Gastrocnemius medialis (tissue), 4 donors: Measurements from ENCODE around the gene SATB2. TPM values are rescaled to one million over a fixed set of nuclear protein-coding genes. Genes with fewer than 3 reads are reported as not detected.

Experiments
- ATAC-seq, 2 donors: fragments of 150-250 bp; one replicate each; pipeline ENCODE4 v1.9.1; 2016
- DNase-seq, 2 donors: peaks; one replicate each; pipeline ENCODE4 v3.0.0-alpha.2; 2019
- H3K27ac ChIP-seq, 4 donors: fragments of 200-600 bp; sonication (generic); 1 replicate in 1 of 4; 2 replicates in 3 of 4; pipeline ENCODE4 v1.5.1; 2016 to 2018; ENCODE audit warnings: mild to moderate bottlenecking in 2 of 4, moderate library complexity in 1 of 4
- H3K27me3 ChIP-seq, 3 donors: fragments of 200-600 bp; sonication (generic) in 2 of 3; 1 replicate in 1 of 3; 2 replicates in 2 of 3; pipeline versions ENCODE4 v1.5.1 to v1.6.0; 2016 to 2019; ENCODE audit warnings: mild to moderate bottlenecking in 1 of 3, moderate library complexity in 1 of 3
- H3K36me3 ChIP-seq, 2 donors: fragments of 200-600 bp; sonication (generic) in 1 of 2; one replicate each; pipeline ENCODE4 v1.5.1; 2017 to 2018
- H3K4me1 ChIP-seq, 2 donors: fragments of 200-600 bp; sonication (generic) in 1 of 2; one replicate each; pipeline ENCODE4 v1.5.1; 2016 to 2017; ENCODE audit warnings: mild to moderate bottlenecking in 2 of 2
- H3K4me3 ChIP-seq, 4 donors: fragments of 200-600 bp; sonication (generic) in 3 of 4; 1 replicate in 1 of 4; 2 replicates in 3 of 4; pipeline ENCODE4 v1.5.1; 2016 to 2019; ENCODE audit warnings: mild to moderate bottlenecking in 2 of 4
- H3K9me3 ChIP-seq, 3 donors: fragments of 200-600 bp; sonication (generic) in 2 of 3; 1 replicate in 1 of 3; 2 replicates in 2 of 3; pipeline ENCODE4 v1.5.1; 2016 to 2019
- POLR2A ChIP-seq, 2 donors: fragments of 450-650 bp; IDR thresholded peaks; one replicate each; pipeline ENCODE4 v1.6.1; 2017; ENCODE audit warnings: antibody characterized with exemption in 2 of 2, mild to moderate bottlenecking in 2 of 2, moderate library complexity in 2 of 2
- in situ Hi-C, 4 donors: fragments of 200-750 bp; cut with MboI; loops; one replicate each; pipeline versions ENCODE4 v1.15.0 to v1.8.0; 2017; ENCODE audit warnings: low sequenced_read_pairs in 4 of 4
- intact Hi-C: fragments of 100-400 bp; cut with DNase I; formaldehyde crosslinking; loops from one replicate; pipeline ENCODE4 v1.15.1; 2023; ENCODE audit warnings: low total_unique reads
- total RNA-seq, 4 donors: library from RNA; depleted of rRNA; stranded (reverse); fragments of >200 nt; gene quantifications; one replicate each; pipeline versions ENCODE4 v1.1.0 to v1.2.3, GENCODE V29; 2016
- TF ChIP-seq, protein P1 (sequence below), 5 experiments: fragments of 450-650 bp in 3 of 5; fragments of 200-600 bp in 2 of 5; sonication (generic) in 2 of 5; IDR thresholded peaks in 4 of 5; conservative IDR thresholded peaks in 1 of 5; 1 replicate in 4 of 5; 2 replicates in 1 of 5; pipeline ENCODE4 v1.5.1; 2016 to 2019; ENCODE audit warnings: antibody characterized with exemption in 5 of 5, mild to moderate bottlenecking in 3 of 5, moderate library complexity in 3 of 5

SATB2 gene
- total RNA-seq, 4 donors from 2014 or later: 2.0 to 6.4 (median 4.5) TPM

DNA sequence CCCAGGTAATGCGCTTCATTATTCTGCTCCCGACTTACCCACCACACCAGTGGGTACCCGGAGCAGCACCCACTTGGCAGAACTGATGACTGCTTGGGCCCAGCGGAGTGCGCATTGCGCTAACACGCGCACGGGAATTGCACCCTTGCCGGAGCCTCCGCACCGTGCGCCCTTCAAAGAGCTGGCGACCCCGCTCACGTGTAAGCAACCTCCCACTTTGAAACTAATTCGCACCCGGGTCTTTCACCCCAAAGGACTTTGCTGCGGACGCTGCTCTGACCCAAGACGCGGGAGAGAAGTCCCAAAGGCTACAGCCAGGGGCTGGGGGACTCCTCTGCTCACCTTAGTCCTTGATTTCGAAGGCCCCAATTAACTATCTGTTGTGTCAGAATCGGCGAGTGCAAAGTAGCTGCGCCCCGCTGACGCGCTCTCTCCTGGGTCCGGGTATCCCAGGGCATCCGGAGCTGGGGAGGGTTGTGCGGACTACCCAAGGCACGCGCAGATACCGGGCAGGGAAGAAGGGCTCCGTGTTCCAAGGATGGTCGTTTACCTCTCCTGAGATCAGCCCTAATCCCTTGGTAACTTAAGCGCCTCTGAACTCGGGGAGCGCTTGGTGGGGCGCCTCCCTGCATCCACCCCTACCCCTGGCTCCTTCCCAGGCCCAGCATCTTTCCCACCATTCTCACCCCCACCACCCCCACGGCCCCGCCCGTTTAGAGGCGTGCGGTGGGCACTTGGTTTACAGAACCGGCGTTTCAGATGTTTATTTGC is 13.1 kb upstream of the SATB2 start:
- TF ChIP-seq, protein P1, sequence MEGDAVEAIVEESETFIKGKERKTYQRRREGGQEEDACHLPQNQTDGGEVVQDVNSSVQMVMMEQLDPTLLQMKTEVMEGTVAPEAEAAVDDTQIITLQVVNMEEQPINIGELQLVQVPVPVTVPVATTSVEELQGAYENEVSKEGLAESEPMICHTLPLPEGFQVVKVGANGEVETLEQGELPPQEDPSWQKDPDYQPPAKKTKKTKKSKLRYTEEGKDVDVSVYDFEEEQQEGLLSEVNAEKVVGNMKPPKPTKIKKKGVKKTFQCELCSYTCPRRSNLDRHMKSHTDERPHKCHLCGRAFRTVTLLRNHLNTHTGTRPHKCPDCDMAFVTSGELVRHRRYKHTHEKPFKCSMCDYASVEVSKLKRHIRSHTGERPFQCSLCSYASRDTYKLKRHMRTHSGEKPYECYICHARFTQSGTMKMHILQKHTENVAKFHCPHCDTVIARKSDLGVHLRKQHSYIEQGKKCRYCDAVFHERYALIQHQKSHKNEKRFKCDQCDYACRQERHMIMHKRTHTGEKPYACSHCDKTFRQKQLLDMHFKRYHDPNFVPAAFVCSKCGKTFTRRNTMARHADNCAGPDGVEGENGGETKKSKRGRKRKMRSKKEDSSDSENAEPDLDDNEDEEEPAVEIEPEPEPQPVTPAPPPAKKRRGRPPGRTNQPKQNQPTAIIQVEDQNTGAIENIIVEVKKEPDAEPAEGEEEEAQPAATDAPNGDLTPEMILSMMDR (IDR thresholded peaks at IDR 0.05 in 4 of 5, conservative IDR thresholded peaks at IDR 0.05 in 1 of 5): no peak
- no peak for TF ChIP-seq POLR2A (IDR thresholded peaks at IDR 0.05)
- ATAC-seq (peak in 1 of 2 donors; percentile 32), DNase-seq (no peak)
- peaks cover 8 to 9% of the 10 kb centered on the region in 2 donors for H3K4me1 ChIP-seq
- in situ Hi-C loops (no loop called here), intact Hi-C loops (no loop called here)
- H3K36me3 ChIP-seq: no peaks in the 10 kb centered on the region
- H3K27ac ChIP-seq: no peak overlapping the region
- peak overlapping the region; percentile 21 to 50 (median 30) for H3K4me3 ChIP-seq
- H3K27me3 ChIP-seq: peaks cover 79 to 92% (median 82%) of the 10 kb centered on the region in 3 donors
- no peaks in the 10 kb centered on the region for H3K9me3 ChIP-seq

DNA sequence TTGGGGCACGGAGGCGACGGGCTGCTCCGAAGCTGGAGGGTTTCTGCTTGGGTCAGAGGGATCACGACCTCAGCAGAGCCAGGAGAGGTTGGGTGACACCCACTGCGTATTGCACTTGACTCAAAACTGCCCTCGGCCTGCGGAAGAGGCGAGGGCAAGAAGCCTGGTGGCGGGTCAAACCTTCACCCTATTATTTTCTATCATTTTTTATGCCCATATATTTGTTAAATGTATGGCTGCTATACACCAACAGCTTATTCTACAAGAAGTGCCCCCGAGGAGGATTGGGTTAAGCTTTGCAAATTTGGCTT is 12.6 kb upstream of the SATB2 start:
- in situ Hi-C loops: no loop called here
- peaks cover 85 to 95% (median 88%) of the 10 kb centered on the region in 3 donors for H3K27me3 ChIP-seq

DNA sequence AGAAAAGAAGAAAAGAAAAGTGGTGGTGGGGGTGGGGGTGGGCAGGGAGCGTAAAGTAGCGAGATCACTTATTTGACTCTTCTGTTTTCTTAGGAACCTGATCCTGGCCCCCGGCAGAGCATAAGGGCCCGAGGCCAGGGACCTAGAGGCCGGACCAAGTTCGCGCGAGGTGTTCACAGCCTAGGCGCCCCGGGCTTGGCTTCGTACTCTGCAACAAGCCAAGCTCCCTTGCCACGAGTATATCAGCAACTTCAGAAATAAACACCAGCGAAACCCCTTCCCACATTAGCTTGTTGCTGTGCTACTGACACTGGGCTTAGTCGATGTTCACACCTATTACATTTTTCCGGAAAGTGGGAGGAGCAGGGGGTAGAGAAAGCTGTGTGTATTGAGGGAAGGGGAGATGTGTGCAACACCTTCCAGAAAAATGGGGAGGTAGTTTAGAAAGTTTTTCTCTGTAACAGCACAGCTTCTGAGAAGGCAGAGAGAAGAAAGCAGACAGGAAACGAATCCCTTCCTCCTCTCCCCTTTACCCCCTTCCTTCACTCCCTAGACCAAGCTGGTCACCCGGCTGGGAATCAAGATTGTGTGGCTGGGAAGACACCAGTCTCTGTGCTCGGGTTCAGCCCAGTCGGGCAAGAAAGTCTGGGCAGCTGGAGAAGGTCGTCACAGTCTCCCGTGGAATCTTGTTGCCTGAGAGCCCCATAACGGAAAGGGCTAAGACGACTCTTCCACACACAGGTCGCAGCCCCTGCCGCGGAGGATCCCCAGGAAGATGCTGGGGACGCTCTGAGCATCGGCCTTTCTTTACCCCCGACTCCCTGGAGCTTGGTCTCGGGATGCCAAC is 12.0 kb upstream of the SATB2 start:
- ATAC-seq (no peak), DNase-seq (no peak)
- in situ Hi-C loops (no loop called here), intact Hi-C loops (loop anchor here (10.0 kb wide), 2 partner anchors 1665 to 1765 kb away; partner anchors contain the start of genes MARS2 and PLCL1)
- Histone ChIP-seq H3K27me3 (peaks cover 91 to 95% (median 94%) of the 10 kb centered on the region in 3 donors), H3K36me3 (no peaks in the 10 kb centered on the region), H3K27ac (no peak overlapping the region), H3K4me3 (peak overlapping the region in 1 of 4 donors; percentile 30), H3K9me3 (no peaks in the 10 kb centered on the region), H3K4me1 (peaks cover 8 to 12% of the 10 kb centered on the region in 2 donors)
- no peak for TF ChIP-seq POLR2A (IDR thresholded peaks at IDR 0.05)
- TF ChIP-seq, protein P1 (IDR thresholded peaks at IDR 0.05 in 4 of 5, conservative IDR thresholded peaks at IDR 0.05 in 1 of 5): no peak

More for the DNA sequence above, 12.6 kb upstream of the SATB2 start:
- Histone ChIP-seq H3K4me1 (peaks cover 8 to 9% of the 10 kb centered on the region in 2 donors), H3K27ac (no peak overlapping the region), H3K4me3 (no peak overlapping the region), H3K36me3 (no peaks in the 10 kb centered on the region), H3K9me3 (no peaks in the 10 kb centered on the region)
- TF ChIP-seq POLR2A (IDR thresholded peaks at IDR 0.05): no peak
- TF ChIP-seq, protein P1 (IDR thresholded peaks at IDR 0.05 in 4 of 5, conservative IDR thresholded peaks at IDR 0.05 in 1 of 5): no peak
- intact Hi-C loops: no loop called here
- ATAC-seq: no peak
- DNase-seq: no peak

DNA sequence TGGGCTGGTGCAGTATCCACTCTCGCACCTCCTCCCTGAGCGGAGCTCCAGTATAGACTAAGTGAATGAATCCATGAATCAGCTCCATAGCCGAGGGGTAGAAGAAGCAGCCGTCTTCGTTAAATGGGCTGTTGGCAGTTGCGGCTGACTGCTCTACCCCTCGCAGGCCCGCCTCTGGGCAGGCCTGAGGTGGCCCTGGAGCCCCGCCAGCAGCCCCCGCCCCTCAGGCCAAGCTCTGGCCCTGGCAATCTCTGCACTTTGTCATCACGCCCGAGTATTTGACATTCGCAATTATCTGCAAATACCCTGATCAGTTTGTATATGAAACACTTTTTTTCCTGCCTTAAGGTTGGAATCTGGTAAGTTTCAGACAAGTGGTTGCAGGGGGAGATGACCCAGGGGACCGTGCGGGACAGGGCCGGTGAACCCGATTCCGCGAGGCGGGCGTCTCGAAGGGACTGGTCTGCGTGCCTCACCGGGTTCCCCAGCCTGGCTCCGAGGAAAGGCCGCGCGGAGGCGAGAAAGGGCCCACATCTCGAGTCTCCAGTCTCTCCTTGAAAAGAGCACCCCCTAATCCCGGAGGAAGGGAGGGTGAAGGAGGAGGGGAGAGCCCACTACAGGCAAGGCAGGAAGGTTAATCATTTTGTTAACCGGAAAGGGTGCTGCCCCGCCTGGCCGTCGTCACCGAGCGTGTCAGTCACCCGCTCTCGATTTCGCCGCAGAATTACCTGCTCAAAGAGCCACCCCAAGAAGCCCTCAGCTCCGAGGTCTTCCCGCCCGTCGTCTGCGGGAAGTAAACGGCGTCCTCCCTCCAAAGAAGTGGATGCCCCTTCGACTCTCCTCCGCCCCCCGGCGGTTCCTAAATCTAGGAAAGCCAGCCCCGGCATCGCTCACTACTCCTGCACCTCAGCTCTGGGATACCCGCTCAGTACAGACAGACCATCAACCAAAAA is 11.1 kb upstream of the SATB2 start:
- Histone ChIP-seq H3K27me3 (peaks cover 94 to 97% (median 95%) of the 10 kb centered on the region in 3 donors), H3K27ac (no peak overlapping the region), H3K4me3 (peak overlapping the region in 2 of 4 donors; percentile 17 to 30), H3K9me3 (no peaks in the 10 kb centered on the region), H3K4me1 (peaks cover 15 to 16% of the 10 kb centered on the region in 2 donors), H3K36me3 (no peaks in the 10 kb centered on the region)
- DNase-seq (no peak), ATAC-seq (no peak)
- no peak for TF ChIP-seq POLR2A (IDR thresholded peaks at IDR 0.05)
- TF ChIP-seq, protein P1 (IDR thresholded peaks at IDR 0.05 in 4 of 5, conservative IDR thresholded peaks at IDR 0.05 in 1 of 5): no peak
- in situ Hi-C loops: no loop called here
- intact Hi-C loops: loop anchor here (10.0 kb wide), 2 partner anchors 1664 to 1764 kb away; partner anchors contain the start of genes MARS2 and PLCL1
